Activated T-cell treated with anti-CD3 and anti-CD28 coated beads for 48 hours (primary cell): ENCODE measurements around the gene SORL1.
"Not testable (repeated sequence)": the region's sequence is repeated elsewhere in the genome, so short reads cannot be mapped to it uniquely, and the experiment has no call there.

Experiments
- DNase-seq: peaks from one replicate; pipeline ENCODE4 v3.0.0-alpha.2; 2020; ENCODE audit warnings: low read depth

Gene SORL1

DNA sequence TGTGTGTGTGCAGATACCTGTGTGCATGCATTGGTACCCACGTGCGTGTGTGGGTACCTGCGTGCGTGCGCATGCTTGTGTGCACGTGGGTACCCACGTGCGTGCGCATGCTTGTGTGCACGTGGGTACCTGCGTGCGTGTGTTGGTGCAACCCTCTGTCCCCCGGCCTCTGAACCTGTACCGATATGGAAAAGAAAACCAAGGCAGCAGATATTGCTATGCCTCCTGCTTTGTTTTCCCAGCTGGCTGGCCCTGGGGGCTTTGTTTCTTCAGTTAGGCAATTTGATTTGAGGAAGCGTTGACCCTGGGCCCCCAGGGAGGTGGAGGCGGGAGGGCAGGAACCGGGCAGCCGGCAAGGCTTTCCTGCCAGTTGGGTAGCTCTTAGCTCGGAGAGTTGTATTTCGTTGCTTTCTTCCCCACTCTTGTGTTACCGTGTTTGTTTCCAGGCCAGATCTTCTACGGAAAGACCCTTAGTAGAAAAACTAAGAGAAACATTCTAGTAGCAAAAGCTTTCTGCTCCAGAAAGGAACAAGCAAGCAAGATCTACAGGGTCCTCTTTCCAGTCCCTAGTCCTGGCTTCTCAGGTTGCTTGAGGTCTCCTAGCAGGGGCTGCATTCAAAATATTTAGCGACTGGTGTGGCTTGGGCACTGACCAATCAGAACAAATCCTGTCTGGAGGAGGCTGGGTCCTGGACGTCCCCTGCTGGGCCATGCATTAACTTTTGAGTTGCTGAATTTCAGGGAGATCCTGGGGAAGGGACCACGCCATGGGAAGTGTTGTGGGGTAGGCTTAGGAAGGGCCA, 27.0 kb downstream of the SORL1 start:
- no peak for DNase-seq

DNA sequence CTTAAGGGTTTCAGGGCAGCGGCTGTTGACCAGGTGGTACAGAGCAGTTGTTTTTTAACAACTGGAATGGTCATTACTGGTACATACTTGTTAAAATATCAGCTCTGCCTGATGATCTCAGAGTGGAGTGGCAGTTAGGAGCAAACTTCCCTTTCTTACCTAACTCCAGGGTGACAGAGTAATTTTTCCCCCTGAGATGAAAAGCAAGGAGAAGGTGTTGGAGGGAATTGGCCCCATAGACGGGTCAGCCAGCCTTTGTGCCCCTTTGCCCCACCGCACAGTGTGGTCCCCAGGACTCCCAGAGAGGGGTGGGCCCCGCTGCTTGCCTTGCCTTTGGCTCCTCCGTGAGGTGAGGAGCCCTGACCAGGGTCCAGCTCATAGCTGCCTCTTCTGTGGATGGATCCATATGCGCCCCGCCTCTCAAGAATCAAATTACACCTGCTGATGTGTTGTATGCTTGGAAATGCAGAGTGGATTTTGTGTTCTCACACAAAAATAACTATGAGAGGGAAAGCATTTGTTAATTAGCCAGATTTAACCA, 27.7 kb downstream of the SORL1 start:
- DNase-seq, result no peak

DNA sequence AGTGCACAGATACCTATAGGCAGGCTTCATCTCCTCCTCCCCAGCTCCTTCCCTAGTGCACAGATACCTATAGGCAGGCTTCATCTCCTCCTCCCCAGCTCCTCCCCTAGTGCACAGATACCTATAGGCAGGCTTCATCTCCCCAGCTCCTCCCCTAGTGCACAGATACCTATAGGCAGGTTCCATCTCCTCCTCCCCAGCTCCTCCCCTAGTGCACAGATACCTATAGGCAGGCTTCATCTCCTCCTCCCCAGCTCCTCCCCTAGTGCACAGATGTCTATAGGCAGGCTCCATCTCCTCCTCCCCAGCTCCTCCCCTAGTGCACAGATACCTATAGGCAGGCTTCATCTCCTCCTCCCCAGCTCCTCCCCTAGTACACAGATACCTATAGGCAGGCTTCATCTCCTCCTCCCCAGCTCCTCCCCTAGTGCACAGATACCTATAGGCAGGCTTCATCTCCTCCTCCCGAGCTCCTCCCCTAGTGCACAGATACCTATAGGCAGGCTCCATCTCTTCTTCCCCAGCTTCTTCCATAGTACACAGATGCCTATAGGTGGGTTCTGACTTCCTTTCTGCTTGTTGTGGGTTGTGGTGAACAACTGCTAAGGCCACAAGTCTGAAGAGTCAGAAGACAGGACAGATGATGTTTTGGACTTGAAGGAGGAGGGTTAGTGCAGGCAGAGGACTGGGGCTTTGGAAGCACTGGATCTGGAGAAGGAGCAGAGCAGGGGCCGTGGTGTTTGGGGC, 29.5 kb downstream of the SORL1 start:
- DNase-seq, result peak; percentile 13

DNA sequence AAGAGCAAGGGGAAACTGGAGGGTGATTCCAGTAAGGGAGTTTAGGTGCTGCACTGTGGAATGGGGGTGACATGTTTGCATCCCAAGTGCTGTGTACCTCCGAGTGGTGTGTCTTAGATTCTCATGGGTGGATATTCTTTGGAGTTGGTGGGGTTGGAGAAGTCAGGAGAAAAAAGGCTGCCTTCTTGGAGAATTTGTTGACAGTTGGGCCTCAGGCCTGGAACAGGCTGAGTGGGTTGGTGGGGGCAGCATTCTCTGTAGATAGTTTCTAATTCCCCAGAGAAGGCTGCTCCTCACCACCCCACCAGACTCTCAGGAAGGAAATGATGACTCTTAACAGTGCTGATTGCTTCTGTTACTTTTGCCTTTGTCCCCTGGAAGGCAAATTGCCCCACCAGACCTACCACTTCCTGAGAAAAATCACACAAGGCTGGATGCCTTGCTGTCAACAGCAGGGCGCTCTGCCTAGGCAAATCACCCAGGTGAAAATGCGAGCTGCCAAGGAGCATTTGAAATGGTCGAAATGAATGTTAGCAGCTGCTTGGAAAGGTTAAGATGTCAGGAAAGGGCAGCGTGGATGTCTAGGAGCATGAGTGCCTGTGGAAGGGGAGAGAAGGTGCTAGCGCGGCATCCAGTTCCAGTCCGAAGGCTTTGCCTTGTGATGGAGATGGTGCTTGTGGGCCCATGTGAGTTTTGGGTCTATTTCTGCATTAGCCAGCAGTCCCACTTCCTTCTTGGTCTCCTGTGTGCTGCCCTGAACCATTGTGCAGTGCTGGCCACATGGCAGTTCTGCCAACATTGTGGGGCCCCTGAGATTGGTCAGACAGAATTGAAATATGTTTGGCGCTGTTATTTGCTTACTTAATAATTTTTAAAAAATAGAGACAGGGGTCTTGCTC, 30.4 kb downstream of the SORL1 start:
- peak; percentile 23 for DNase-seq

DNA sequence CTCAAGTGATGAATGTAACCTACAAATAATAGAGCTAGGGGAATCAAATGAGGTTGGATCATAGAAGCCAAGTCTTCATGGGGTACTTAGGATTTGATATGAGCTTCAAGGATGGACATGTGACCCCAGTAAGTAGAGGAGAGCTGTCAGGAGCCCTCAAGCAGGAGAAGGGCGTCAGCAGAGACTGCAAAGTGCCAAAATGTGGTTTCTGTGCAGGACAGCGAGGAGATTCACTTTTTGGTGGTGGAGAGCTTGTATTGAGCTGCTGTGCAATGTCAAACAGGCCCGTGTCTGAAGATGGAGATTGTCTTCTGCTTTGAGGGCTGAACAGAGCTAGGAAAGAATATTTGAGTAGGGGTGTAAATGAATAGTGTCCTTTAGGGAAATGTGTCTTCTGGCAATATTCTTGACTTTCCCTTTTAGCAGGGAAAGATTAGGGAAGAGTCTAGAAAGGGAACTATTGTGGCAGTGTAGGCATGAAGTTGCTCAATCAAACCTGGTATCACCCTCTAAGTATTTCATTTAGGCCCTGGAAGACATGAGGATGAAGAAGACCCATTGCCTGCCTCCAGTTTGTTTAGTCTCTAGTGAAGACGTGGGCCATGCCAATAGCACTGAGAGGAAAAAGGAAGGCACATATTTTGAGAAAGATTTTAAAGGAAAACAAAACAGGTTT, 31.8 kb downstream of the SORL1 start:
- DNase-seq, result no peak

DNA sequence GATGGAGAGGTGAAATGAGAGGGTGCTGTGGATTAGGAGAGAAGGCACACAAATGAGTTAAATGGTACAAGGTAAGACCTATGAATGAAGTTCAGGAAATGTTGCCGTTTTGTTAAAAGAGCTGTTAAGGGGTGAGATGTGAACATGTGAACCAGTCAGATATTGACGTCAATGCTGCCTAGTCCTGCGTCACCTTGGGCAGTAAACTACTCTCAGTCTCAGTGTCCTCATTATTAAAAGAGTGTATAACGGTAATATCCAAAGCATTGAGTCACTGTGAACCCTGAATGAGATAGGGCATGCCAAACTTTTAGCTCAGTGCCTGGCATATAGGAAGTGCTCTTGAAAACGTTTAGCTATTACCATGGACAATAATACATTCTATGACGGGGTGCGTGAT, 33.1 kb downstream of the SORL1 start:
- no peak for DNase-seq

DNA sequence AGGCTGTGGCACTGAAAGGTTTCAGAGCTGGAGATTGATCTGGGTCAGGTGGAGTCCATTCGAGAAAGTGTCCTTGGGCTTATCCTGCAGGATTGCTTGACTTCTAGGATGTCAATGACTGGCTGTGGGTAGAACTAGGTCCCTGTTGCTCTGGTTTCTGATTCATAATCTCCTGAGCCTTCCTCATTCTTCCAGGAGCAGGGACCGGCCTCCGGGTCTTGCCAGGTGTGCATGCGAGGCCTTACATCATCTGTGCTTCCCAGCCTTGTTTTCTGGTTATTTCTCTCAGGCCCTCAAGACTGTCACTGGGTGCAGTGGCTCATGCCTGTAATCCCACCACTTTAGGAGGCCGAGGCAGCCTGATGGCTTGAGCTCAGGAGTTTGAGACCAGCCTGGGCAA, 33.9 kb downstream of the SORL1 start:
- no peak for DNase-seq

DNA sequence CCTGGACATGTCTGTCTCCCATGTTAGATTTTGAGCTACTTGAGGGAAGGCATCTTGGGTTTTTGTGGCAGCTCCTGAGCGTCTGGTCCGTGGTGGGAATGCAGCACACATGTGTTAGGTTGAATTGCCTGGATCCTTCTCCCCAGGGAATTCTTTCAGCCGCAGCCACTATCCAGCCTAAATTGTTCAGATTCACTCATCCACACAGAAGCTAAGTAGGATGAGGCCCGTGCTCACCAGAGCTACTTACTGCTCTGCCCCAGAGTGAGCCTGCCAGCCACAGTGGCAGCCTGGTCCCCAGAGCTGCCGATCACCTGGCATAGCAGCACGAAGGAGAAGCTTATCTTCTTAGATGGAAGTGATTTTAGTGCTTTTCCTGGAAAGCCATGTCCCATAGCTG, 35.1 kb downstream of the SORL1 start:
- DNase-seq, result no peak

DNA sequence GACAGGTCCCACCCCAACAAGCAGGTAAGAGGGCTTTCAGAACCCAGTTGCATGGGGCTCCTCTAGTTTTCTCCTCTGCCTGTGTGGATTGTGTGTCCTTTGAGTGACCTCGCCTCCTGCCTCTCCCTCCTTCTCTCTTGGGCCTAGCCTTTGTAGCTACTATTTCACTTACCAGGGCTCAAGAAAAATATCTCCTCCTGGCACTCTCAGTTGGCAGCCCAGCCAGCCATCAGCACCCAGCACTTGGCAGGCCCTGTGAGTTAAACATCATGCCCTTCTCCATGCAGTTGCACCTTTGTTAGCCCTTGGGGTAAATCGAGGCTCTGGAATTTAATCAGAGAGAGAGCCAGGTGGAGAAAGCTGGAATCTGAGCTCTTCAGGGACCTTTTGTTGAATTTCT, 36.1 kb downstream of the SORL1 start:
- DNase-seq, result no peak

DNA sequence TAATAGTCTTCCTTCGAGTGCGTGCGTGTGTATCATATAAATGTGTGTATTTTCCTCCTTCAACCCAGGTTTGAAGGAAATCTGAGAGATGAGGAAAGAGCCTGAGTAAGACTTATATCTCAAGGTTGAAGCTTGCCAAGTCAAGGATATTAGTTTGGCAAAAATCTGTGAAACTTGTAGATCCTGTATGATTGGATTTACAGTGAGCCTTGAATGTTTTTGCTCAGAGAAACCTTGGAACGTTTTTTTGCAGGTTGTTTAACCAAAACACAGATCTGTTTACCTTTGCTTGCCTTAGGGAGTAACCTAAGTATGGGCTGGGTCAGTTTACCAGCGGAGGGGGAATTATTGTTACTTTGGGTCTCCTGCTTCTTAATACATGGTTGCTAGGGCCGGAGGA, 36.5 kb downstream of the SORL1 start:
- DNase-seq, result no peak

DNA sequence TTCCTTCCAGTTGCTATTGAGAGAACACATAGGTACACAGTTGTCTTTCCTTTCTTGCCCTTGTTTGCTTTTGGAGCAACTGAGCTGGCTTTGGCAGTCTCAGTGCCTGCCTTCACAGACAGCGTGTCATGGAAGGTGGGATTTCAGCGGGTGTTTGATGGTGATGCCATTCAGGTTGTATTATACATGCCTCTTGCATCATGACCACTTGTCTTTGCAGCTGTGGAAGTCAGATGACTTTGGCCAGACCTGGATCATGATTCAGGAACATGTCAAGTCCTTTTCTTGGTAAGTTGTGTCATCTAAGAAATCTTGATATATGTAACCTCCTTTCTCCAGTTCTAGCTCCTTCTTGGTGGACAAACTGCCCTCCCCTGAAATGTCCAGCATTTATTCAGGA, 37.7 kb downstream of the SORL1 start:
- DNase-seq, result no peak

DNA sequence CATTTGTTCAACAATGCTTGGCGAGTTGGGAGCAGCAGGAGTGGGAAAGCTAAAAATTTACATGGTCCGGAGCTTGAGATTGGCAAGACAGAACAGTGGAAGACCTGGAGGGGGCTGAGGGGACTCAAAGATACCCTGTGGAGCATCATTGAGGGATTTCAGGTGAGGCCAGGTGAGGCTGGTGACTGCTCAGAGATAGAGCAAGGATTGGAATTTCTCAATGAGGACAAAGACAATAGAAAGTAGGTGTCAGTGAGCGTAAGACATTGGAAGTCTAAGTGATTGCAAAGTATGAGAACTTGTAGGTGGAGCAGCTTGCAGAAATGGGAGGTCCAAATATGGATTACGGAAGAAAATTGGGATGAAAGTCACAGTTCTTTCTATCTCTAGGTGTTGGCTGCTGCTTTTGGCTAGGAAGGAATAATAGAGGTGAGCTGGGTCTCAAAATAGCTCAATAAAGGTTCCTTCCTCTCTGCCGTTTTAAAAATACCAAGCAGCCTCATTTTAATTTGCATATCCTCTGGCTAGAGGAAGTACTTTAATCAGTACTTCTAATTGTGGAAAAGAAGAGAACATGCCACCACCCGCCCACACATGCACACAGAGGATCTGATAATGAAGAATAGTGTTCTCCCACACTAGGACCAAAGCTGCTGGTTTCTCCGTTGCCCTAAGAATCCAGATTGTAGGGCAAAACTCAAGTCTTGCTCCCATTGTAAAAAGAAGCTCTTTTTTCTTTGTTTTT, 42.4 kb downstream of the SORL1 start:
- peak; percentile 23 for DNase-seq

DNA sequence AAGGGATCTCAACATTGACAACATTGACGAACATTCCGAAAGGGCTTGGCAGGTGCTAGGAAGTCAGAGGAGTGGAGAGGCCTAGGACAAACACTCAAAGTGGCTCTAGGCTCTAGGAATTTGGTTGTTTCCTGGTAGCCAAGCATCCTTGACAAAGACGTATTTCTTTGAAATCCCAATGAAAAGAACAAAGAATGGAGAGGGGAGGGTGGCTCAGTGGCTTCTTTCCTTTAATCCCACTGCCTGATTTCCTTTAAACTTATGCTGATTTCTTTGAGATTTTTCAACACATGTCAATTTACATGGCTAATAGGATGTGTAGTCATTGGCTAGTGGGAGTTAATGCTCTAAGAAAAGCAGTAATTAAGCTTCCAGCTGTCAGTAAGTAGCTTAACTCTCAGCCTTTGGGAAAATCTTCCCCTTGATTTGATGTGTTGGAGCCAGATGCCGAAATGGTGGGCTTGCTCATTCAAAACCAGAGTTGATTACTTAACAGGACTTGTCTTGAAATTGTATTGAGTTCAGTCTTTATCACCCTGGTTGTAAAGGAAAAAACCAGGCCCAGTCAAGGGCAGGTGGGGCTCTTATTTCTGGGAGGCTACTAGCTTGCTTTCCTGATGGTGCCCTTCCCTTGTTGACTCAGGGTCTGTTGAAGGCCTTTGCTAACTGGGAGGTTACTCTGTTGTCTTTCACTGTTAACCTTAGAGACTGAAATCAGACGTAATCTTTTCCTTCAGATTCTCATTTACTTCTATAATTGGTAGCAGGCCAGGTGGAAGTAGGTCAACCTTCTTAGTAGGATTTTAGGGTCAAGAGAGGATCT, 45.3 kb downstream of the SORL1 start:
- DNase-seq, result no peak

DNA sequence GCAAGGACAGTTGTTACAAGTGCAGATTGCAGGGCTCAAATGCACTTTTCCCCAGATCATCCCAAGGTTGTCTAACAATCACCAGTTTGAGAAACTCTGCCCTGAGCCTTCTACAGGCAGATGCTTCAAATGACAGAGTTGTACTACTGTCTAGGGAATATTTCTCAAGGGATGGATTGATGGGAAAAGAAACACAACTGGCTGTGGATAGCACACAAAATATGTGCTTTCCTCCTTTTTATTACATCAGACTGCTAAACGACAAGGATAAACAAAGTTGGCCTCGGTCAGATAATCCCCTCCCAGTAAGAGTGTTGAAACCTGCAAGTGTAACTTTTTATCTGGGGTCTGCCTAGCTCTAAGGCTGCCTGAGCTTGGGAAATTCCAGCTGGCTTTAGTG, 47.3 kb downstream of the SORL1 start:
- no peak for DNase-seq

DNA sequence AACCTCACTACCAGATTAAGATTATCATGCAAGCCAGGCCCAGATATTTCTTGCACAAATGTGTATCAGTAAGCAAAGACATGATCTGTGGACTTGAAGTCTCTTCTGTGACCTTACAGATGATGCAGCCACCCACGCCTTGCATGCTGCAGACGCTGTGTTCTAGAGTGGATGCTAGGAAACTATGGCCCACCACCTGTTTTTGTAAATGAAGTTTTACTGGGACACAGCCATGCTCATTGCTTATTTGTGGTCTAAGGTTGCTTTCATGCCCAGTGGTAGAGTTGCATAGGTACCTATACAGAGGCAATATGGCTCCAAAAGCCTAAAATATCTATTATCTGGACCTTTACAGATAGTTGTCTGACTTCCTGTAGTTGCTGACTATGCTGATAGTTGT, 48.2 kb downstream of the SORL1 start:
- DNase-seq, result no peak

DNA sequence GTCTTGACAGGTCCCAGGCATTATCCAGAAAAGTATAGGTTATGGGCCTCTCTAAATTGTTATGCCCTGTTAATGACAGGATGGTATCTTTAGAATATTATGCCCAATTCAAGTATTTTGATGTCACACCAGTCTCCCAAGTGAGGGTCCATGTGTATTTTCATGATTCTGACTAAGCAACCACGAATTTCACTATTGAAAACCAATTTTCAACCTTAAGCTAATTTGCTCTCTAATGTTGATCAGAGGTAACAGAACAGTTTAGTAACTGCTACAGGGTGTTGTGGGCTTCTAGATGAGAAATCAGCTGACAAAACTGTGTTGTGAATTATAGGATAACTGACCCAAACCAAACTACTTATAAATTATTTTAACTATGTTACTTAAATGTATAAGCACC, 48.6 kb downstream of the SORL1 start:
- DNase-seq, result no peak

DNA sequence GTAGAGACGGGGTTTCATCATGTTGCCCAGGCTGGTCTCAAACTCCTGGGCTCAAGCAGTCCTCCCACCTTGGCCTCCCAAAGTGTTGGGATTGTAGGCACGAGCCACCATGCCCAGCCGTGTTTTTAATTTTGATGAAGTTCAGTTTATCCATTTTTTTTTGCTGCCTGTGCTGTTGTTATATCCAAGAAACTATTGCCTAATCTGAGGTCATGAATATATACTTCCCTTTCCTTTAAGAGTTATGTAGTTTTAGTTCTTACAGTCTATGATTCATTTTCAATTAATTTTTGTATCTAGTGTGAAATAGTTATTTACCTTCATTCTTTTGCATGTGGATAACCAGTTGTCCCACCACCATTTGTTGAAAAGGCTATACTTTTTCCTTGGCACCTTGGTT, 50.9 kb downstream of the SORL1 start:
- no peak for DNase-seq

DNA sequence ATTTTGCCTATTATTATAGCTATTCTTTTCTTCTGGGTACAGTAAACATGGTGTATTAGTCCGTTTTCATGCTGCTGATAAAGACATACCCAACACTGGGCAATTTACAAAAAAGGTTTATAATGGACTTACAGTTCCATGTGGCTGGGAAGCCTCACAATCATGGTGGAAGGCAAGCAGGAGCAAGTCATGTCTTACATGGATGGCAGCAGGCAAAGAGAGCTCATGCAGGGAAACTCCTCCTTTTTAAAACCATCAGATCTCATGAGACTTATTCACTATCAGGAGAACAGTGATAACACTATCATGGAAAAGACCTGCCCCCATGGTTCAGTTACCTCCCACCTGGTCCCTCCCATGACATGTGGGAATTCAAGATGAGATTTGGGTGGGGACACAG, 54.1 kb downstream of the SORL1 start:
- not testable (repeated sequence) for DNase-seq

DNA sequence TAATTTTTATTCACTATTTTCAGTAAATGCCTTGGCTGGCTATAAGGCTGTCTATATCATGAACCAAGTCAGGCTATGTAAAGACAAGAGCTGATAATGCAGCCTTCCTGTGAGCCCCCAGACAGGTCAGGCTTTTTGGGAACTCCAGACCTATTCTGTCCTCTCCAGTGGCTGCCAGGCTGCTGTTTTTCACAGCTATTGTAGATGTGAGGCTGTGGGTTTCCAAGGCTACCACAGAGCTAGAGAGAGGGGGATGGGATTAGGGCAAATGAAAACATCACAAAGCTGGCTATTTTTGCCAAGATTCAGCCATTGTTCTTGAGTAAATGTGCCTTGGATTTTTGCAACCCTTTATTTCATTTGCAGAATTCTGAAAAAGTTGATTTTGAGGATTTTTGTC, 56.3 kb downstream of the SORL1 start:
- no peak for DNase-seq

DNA sequence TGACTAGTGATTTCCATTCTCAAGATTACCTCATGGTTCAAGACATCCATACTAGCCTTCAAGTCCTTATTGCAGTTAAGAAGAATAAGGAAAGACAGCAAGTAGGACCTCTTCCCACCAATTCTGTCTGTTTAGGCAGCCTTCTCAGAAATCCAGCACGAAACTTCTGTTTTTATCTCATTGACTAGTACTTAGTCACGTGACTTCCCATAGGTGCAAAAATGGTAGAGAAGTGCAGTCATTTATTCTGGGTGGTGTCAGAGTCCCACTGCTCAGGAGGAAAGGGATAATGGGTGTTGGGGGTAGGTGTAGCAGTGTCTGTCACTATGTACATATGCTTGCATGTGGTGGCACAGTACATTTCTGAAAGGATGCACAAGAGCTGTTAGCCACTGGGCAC, 58.3 kb downstream of the SORL1 start:
- DNase-seq, result no peak
